ENCODE measurements around the gene POLK.

DNA sequence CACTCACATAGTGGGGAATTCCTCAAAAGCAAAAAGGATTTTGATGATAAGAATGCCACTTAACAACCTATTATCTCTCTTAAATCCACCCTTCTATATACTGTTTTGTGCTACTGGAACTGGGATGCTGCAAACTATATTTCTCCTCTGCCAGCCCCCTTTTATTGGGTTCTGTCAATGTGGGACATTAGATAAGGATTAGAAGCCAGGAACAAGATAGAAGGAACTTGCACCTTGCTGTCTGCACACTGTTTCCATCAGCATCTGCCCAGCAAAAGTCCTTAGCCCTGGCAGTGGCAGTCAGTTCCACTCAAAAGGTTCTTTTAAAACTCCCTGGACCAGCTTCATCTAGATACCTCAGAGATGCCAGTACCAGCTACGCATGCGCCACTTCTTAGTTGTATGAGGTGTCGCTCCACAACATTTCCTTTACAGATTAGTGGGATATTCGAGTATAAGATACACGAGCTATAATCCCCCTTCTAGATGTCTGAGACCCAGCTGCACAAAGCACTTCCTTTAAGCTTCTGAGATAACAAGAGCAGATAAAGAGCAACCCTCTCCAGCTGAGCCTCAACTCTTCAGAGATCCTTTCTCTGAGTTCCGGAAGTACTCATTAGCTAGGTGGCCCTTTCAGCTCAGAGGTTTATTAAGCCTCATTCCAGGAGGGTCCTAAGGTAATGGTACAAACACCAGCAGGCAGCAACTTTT, 45.5 kb upstream of the POLK start:
- TF ChIP-seq POLR2AphosphoS2 (IDR thresholded peaks at IDR 0.05; ENCODE audit: low read depth, low read length) (no peak), ZNF274 (CRISPR knock-in tag; IDR thresholded peaks at IDR 0.05) (no peak), NFRKB (IDR thresholded peaks at IDR 0.05) (no peak), KDM1A (CRISPR knock-in tag; IDR thresholded peaks at IDR 0.05) (no peak), MTA3 (CRISPR knock-in tag; IDR thresholded peaks at IDR 0.05) (no peak), SMAD9 (CRISPR knock-in tag; IDR thresholded peaks at IDR 0.05) (no peak)
- TF ChIP-seq, protein P1, sequence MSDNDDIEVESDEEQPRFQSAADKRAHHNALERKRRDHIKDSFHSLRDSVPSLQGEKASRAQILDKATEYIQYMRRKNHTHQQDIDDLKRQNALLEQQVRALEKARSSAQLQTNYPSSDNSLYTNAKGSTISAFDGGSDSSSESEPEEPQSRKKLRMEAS (IDR thresholded peaks at IDR 0.05): no peak
- TF ChIP-seq, protein P2, sequence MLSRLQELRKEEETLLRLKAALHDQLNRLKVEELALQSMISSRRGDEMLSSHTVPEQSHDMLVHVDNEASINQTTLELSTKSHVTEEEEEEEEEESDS (CRISPR knock-in tag; IDR thresholded peaks at IDR 0.05; ENCODE audit: borderline replicate concordance): no peak
